Measurements from ENCODE around the gene APCDD1L.
A peak's percentile ranks its signal among the peaks of the same experiment; 100 is the strongest.

Gene APCDD1L

DNA sequence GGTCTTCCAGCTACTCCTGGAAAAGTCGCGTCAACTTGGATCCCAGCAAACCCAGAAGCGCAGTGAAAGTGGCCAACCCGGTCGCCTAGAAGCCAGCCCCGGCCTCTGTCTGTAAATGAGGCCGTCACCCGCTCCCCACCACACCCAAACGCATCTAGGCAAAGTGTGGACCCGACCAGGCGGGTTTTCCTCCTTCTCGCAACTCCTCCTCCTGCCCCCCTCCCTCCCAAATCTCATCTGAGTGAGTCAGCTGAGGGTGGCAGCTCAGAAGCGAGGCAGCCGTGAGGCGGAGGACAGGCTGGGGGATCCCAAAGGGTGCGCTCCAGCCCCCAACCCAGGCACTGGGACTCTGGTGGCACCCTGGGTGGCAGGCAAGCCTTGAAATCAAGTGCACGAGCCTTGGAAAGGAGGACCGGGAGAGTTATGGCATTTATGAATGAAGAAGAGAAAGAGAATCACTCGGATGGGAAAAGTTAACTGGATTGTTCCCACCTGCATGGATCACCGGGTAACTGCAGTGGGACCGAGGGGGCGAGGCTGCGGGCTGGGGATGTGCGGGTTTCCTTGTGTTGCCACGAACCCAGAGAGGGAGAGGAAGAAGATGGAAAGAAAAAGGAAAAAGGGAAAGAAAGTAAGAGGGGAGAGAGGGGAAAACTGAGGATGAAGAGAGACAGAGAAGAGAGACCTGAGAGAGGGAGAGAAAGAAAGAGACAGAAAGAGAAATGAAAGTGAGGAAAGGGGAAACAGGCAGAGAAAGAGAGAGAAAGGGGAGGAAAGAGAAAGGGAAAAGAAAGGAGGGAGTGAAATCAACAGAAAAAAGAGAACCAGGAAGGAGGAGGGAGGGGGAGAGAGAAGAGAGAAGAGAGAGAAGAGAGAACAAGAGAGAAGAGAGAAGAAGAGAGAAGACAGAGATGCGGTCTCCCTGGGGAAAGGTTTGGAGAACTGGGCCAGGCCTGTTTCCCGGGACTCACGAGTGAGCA, at the start of gene APCDD1L:
APCDD1L (minus strand) TSS at position 167 of the 980 bp plus-strand sequence. CDS start 692 bp downstream, outside the sequence.
- ATAC-seq (no peak), DNase-seq (peak; percentile 6)

GRCh38 chr20:58559368-58559729, 44.1 kb upstream of the APCDD1L start:
- DNase-seq, result no peak
- ATAC-seq, result no peak

- ATAC-seq, result no peak
Measured at GRCh38 chr20:58558486-58559367, 43.5 kb upstream of the APCDD1L start.

DNA sequence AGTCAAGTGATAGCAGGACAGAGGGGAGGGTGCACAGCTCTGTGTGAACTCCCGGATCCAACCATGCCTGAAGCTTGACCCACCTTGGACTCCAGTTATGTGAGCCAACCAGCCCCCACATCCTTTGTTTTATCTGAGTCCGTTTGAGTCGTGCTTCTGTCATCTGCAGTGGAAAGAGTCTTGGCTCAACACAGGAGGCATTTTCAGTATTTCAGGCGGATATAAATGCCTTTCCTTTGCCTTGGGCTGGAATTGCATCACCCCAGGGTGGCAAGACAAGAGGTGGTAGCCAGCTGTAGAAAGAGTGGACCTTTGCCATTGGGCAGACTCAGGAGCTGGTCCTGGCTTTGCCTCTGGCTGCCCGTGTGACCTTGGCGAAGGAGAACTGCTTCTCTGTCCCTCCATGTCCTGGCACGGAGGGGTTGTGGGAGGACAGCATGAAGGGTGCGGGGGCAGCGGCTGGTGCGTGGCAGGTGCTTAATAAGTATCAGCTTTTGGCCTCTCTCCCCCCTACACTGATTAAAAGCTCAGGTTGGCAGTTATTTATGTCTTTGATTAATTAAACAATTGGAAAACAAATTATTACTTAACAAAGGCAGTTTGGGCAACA, 42.6 kb upstream of the APCDD1L start:
- no peak for ATAC-seq
- DNase-seq, result no peak

More at GRCh38 chr20:58558486-58559367, 43.5 kb upstream of the APCDD1L start:
- no peak for DNase-seq

DNA sequence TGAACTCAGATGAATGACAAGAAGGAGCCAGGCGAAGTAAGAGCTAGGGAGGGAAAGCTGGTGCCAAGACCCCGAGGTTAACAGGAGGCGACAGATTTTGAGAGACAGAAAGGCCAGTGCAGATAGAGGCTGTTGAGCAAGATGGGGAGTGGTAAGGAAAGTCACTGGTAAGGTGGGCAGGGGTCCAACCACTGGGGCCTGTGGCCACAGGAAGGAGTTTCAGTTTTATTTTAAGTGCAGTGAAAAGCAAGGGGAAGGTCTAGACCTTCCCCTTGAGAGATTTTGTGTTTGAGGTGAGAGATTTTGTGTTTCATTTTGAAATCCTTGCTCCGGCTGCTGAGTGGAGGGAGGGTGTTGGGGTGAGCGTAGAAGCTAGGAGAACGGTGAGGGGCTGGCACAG, 41.8 kb upstream of the APCDD1L start:
- no peak for ATAC-seq
- no peak for DNase-seq

GRCh38 chr20:58555078-58555765, 40.0 kb upstream of the APCDD1L start:
- DNase-seq, result no peak
- no peak for ATAC-seq

DNA sequence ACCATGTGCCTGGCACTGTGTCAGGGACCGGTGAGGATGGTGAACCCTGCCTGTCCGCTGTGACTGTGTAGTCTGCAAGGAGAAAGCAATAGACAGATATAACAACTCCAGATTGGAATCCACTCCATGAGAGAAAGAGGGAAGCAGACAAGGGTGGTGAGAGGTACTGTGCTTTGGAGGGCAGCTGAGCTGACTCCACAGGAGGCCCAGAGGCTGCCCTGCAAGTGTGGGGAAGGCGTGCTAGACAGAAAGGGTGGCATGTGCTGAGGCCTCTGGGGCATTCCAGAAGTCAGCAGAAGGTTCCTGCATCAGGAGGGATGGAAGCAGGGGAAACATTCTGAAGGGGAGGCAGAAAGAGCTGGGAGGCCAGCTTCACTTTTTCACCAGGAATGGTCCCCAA, 39.3 kb upstream of the APCDD1L start:
- DNase-seq (no peak), ATAC-seq (no peak)

GRCh38 chr20:58553841-58554240, 38.6 kb upstream of the APCDD1L start:
- DNase-seq (no peak), ATAC-seq (no peak)

GRCh38 chr20:58553166-58553696, 38.0 kb upstream of the APCDD1L start:
- no peak for DNase-seq
- ATAC-seq, result no peak

DNA sequence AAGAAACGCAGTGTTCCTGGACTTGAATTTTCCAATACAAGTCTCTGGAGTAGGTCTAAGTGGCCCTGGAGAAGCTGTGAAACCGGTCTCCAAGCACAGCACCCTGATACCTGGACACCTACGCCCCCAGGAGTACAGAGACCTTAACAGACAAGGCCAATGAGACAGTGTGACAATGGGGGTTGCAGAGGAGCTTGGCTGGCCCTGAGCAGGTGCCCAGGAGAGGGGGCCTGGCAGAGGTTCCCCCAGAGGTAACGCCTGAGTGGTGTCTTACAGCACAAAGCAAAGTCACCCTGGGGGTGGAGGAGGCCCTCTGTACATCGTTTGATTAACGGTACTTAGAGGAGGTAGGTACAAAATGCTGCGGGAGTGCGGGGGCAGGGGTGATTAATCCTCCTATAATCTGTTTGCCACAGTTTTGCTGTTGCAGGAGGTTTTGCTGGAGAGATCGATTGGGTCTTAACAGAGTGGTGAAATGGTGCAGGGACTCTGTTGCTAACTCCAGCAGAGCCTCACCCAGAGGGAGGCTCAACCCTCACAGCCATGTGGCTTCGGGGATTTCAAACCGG, 37.3 kb upstream of the APCDD1L start:
- ATAC-seq (no peak), DNase-seq (no peak)

GRCh38 chr20:58551631-58552030, 36.4 kb upstream of the APCDD1L start:
- DNase-seq (no peak), ATAC-seq (no peak)

DNA sequence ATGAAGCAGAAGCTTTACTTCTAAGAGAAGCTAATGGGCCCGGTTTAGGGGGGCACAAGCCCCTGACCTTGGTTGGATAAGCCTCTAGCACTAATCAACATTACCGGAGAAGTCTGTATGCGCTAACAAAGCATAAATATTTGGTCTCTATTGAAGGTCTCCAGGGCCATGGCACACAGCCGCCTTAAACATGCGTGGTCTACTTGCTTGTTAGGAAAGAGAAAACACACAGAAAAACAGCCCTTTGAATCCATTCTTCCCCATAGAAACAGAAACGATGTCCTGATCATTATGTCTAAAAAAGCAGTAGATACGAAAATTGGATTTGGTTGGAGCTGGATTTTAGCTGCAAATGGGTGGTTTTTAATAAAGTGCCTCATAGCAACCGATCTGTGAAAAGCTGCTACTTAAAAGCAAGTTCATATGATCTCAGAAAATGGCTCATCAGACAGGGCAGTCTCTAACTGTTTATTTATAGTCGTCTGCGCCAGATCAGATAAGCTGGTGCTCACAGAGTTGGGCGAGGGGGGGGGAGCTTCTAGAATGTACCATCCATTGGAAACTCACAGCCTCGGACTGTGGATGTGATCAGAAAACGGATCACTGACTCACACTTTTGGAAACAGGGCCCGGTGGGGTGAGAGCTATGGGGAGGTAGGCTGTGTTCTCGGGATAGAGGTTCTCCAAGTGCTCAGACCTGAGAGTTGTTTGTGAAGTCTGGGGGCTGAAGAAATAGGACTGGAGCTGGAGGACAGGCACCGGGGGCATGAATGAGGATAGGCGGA, 35.3 kb upstream of the APCDD1L start:
- no peak for ATAC-seq
- no peak for DNase-seq

DNA sequence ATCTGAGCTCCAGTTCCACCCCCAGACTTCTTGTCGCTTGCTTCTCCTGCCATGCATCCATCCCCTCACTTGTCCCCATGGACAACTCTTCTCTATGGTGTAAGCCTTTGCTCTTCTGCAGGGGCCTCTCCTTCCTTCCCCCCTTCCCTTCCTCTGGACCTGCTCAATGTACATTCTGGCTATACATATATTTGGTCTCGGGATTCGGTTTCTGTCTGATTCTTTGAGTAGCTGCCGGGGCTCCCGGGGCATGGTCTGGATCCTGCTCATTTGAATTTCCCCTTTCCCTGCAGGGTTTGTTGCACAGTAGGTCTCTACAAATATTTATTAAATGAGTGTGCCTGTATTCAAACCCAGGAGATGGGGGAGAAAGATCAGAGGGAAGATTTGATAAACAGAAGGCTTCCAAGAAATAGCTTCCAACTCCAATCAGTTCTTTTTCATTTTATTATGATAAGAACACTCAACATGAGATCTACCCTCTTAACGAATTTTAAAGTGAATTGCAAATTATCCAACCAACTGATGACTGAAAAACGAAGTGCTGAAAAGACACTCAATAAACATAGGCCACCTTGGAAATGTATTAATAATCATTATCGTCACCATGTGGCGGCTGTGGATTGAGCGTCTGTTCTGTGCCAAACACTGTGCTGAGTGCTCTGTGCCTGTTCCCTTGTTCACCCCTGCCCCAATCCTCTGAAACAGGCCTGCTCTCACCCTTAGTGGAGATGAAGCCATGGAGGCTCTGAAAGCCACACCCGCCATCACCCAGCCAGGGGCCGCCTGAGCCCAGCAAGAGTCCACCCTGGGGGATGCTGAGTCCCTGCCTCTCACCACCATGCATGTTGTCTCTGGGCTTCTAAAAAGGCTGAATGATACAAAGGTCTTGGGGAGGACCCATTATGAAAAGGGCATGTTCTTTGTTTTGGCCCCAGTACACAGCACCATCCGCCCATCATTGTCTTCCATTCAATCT, 34.3 kb upstream of the APCDD1L start:
- ATAC-seq (no peak), DNase-seq (no peak)

DNA sequence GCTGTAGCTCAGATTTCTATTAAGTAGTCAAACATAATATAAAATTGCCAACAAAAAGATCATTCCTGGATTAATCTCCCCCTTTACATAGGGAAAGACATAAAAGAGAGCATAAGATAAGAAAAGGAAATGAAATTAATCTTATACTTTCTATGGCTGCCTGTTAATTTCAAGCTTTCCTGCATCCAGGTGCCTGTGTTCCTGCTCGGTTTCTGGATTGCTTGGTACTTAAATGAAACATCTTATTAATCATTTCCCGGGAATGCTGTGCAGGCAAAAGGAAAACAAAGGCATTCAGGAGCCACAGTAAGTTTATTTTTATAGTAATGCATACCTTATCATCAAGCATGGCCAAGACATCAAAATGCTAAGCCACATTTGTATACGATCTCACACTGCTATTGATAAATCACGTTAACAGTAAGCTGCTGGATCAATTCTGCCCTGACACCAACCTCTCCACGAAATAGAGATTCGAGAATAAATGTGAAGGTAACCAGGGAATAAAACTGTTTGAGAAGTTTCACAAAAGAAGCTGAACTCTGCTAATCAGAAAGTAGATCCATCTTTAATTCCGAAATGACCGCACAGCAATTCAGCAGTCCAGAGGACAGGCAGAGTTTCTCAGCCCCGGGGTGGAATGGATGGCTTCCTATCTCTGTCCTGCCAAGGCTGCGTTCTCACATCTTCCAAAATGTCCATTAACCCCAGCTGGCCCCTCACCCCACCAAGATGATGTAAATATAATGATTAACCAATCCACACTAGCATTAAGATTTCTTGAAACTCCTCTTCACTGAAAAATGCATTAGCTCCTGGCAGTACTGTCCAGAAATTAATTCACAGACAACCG, 32.6 kb upstream of the APCDD1L start:
- ATAC-seq, result no peak
- no peak for DNase-seq

GRCh38 chr20:58546756-58547622, 31.8 kb upstream of the APCDD1L start:
- ATAC-seq, result no peak
- DNase-seq, result no peak

DNA sequence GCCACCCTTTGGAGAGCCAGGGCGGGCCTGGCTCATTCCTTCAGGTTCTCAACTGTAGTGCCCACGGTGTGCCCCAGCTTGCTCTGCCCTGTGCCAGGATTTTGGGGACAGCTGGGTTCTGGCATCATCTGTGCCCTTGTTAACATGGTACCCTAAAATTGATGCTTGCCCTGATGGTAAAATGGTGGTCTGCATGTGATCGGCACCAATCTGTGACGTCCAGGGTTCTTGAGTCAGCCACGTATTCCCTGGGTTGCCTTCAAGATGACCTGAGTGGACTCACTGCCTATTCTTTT, 31.2 kb upstream of the APCDD1L start:
- DNase-seq (no peak), ATAC-seq (no peak)
